Astrocyte of the hippocampus (primary cell): ENCODE measurements around the gene CDH4.

Experiments used
- DNase-seq: peaks from one replicate; pipeline ENCODE4 v3.0.0; 2011; ENCODE audit warnings: low read depth, low spot score

CDH4 gene

GRCh38 chr20:61599061-61599531, 347.0 kb downstream of the CDH4 start:
- no peak for DNase-seq

GRCh38 chr20:61599541-61599992, 347.5 kb downstream of the CDH4 start:
- no peak for DNase-seq

DNA sequence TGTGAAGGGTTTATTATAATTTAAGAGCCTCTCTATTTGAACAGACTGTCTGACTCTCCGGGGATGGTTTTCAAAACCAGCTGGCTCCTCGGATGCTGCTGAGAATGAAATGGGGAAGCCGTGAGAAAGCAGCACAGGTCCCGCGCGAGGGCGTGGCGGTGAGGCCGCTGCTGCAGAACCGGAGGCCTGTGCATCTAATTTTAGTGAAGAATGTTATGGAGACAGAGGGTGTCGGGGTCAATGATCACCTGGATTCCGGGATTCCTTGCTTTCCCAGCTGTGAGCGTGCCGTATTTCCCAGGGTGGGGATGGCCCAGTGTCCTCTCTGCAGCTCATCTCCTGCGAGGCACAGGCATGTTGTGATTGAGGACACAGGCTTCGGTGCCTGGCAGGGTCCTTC, 348.0 kb downstream of the CDH4 start:
- DNase-seq: no peak

GRCh38 chr20:61601361-61601760, 349.3 kb downstream of the CDH4 start:
- DNase-seq: no peak

- no peak for DNase-seq
Observed at GRCh38 chr20:61601853-61602252, 349.8 kb downstream of the CDH4 start.

DNA sequence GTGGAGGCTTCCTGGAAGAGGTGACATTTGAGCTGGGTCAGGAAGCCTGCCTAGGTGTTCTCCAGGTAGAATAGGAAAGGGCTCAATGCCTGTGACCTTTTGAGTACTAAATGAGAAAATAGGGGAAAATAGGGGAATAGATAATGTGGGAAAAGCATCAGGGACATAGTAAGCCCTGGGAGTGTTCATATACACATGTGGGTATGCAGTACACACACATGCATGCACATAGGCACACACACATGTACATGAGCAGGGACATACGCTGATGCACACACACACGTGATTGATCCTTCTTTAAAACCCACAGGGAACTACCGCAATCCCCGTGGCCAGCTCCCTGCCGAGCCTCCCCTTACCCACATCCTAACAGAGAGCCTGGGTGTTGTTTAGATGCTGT, 351.7 kb downstream of the CDH4 start:
- DNase-seq: no peak

- DNase-seq: no peak
Observed at GRCh38 chr20:61604549-61604948, 352.5 kb downstream of the CDH4 start.

DNA sequence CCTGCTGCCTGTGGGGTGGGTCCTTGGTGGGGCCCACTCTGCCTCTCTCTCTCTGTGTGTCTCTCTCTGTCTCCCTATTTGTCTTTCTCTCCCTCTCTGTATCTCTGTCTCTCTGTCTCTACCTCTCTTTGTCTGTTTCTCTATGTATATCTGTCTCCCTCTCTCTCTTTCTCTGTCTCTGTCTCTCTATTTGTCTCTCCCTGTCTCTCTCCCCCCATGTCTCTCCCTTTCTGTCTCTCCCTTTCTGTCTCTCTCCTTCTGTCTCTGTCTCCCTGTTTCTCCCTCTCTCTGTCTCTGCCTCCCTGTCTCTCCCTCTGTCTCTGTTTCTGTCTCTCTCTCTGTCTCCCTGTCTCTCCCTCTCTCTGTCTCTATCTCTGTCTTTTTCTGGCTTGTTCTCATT, 353.2 kb downstream of the CDH4 start:
- no peak for DNase-seq

- no peak for DNase-seq
Observed at GRCh38 chr20:61605862-61606557, 353.9 kb downstream of the CDH4 start.

DNA sequence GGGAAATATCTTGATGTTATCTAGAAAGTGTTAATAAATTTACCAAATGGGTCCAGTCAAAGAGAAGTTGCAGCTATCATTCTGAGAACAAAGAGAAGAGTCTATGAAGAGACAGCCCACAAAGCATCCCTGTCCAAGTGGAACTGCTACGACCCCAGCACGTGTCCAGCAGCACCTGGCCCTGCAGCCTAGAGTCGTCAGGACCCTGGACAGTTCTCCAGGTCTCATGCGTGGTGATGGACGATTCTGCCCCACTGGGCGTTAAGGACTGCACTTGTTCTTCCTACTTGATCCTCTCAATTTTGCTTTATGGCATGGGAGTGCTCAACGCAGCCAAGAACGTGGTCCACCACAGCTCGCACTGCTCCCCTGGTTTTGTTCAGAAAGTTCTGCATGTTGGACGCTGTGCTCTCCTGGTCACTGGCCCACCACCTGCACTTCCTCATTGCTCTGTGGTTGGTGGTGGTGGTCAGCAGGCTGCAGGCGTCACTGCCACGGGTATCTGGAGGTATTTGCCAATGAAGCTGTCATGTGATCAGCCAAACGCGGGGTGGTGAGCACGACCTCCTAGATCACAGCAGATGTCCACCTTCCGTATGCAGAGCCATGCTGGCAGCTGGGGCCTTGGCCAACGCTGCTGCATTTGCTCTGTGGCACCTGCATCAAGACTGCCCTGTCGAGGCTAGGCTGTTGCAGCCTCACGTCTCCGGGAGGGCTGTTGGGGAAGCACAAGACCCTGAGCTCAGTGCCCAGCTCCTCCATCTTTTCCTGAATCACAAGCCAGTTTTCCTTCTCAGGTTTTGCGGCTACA, 356.4 kb downstream of the CDH4 start:
- DNase-seq: peak; percentile 69

DNA sequence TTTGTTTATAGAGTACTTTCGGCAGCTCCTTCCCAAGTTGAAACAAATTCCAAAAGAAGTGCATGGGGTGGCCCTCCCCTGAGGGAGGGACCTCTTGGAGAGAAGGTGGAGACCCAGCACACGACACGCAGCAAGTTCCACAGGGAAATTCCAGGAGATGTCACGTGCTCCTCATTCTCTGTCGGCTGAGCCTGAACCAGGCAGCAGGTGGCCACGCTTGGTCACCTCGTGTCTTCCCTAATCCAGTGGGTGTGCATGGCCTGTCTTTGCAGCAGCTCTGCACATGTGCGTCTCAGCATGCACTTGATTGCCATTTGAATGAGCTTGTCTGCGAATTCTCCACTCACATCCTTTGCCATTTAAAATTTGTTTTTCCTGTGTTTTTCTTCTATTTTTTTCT, 357.4 kb downstream of the CDH4 start:
- DNase-seq: no peak

DNA sequence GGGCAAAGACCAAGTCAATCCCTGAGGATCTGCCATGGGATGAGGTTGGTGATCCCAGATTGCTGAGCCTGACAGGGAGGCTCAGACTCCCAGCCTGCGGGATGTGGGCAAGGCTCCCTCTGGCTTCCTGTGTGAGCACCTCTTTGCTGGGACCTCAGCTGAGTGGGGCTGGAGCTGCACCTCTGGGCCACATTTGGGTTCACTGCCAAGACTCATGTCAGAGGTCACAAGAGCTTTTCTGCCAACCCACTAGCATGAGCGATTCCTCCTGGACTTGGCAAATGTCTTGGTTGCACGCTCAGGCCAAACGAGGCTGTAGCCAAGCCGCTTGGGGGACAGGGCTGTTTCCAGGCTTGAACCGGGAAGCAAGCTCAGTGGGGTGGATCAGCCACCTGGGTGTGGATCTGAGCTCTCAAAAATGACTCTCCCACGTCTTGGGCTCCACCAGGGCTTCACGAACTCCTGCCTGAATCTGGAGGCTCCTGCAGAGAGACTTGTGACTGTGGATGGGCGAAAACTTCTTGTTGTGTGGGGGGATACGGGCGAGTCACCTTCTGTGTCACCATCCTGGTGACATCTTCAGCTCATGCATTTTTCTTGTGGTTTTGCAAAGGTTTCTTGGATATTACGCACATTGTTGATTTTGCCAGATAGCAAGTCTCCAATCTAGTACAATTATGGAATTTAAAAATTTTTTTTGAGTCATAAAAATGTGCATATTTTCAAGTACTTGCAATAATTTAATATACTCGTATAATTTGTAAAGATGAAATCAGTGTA, 359.5 kb downstream of the CDH4 start:
- no peak for DNase-seq

GRCh38 chr20:61613917-61614705, 362.1 kb downstream of the CDH4 start:
- DNase-seq: no peak

- no peak for DNase-seq
Observed at GRCh38 chr20:61614706-61615100, 362.6 kb downstream of the CDH4 start.

- DNase-seq: no peak
Observed at GRCh38 chr20:61615806-61616205, 363.7 kb downstream of the CDH4 start.

DNA sequence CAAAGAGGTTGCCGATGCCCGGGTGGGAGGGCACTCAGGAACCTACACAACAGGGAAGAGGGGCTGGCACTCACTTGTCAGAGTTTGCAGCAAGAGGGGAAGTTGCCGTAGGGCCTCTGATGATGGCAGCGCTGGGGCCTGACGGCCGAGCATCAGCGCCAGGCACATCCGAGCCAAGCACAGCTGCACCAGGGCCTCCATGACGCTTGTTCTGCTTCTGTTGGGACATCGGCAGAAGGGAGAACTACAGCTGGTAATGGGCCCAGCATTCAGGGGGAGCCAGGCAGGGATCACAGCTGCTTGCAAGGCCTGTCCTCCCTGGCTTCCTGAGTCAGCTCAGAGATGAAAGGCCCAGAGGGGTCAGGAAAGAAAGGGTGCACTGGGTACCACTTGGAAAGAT, 367.7 kb downstream of the CDH4 start:
- no peak for DNase-seq

DNA sequence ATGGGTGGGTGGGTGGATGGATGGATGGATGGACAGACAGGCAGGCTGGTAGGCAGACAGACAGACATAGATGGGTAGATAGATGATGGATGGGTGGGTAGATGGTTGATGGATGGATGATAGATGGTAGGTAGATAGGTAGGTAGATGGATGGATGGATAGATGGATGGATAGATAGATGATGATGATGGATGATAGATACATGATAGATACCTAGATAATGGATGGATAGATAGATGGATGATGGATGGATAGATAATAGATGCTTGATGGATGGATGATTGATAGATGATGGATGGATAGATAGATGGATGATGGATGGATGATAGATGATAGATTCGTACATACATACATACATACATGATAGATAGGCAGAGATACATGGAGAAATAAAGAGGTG, 368.1 kb downstream of the CDH4 start:
- no peak for DNase-seq

DNA sequence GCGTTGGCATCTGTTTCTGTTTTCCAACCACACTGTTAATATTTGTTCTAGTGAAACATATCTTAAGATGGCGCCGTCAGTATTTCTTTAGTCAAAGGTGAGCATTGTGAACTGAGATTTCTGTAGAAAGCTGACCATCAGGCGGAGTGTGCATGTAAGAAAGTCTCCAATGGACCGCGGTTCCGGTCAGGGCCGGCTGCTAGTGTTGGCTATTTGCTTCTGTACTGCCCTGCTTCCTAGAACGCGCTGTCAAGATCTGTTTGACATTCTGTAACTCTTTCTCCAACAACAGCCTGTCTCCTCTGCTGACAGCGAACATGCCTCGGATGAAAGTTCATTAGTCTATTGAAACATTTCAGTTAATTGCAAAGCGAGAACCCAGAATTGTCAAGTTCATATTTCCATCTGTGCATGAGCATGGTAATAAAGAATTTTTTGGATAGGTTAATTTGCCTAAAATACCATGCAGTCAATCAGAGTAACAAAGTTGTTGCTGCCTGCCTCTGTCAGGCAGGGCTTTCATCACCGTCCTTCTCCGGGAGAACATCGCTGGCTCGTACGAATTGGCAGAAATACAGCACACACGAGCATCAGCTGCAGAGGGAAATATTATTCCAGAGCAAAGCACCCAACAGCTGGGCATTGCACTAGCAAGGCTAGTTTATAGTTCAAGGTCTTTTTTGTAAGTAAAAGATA, 369.1 kb downstream of the CDH4 start:
- no peak for DNase-seq

GRCh38 chr20:61621852-61622251, 369.8 kb downstream of the CDH4 start:
- DNase-seq: no peak

GRCh38 chr20:61623451-61623850, 371.4 kb downstream of the CDH4 start:
- DNase-seq: no peak

GRCh38 chr20:61625246-61625645, 373.2 kb downstream of the CDH4 start:
- no peak for DNase-seq
